GM15510 (cell line): ENCODE measurements around the gene GLIS2.

ENCODE experiments used
- POLR2A ChIP-seq: IDR thresholded peaks from 3 replicates; pipeline ENCODE4 v1.6.1; 2011; ENCODE audit warnings: borderline replicate concordance; ENCODE audit not compliant: insufficient read length; ENCODE audit errors: extremely low read depth

GLIS2 gene

GRCh38 chr16:4372578-4373355 is 56.9 kb downstream of the GLIS2 start:
- TF ChIP-seq POLR2A: no peak

- no peak for TF ChIP-seq POLR2A
Measured at GRCh38 chr16:4373356-4373908, 57.6 kb downstream of the GLIS2 start.

- TF ChIP-seq POLR2A: no peak
Measured at GRCh38 chr16:4373909-4374742, 58.3 kb downstream of the GLIS2 start.

GRCh38 chr16:4375717-4376116 is 59.9 kb downstream of the GLIS2 start:
- no peak for TF ChIP-seq POLR2A

GRCh38 chr16:4376126-4376892 is 60.4 kb downstream of the GLIS2 start:
- TF ChIP-seq POLR2A: no peak

- TF ChIP-seq POLR2A: no peak
Measured at GRCh38 chr16:4376893-4377572, 61.2 kb downstream of the GLIS2 start.

GRCh38 chr16:4377573-4378154 is 61.8 kb downstream of the GLIS2 start:
- TF ChIP-seq POLR2A: no peak

GRCh38 chr16:4378161-4378666 is 62.3 kb downstream of the GLIS2 start:
- TF ChIP-seq POLR2A: no peak

- TF ChIP-seq POLR2A: no peak
Measured at GRCh38 chr16:4378999-4379690, 63.3 kb downstream of the GLIS2 start.

- TF ChIP-seq POLR2A: no peak
Measured at GRCh38 chr16:4380119-4381063, 64.5 kb downstream of the GLIS2 start.

- no peak for TF ChIP-seq POLR2A
Measured at GRCh38 chr16:4381072-4381934, 65.4 kb downstream of the GLIS2 start.
